K562 (cell line): ENCODE results near the gene HNMT.

ENCODE experiments used
- ATF3 ChIP-seq, 2 experiments: fragments of 450-650 bp in 1 of 2; sonication (generic) in 1 of 2; formaldehyde crosslinking in 1 of 2; IDR thresholded peaks in 1 of 2; conservative IDR thresholded peaks in 1 of 2; 2 replicates each; pipeline versions ENCODE4 v1.6.1 to v1.8.1; 2016 to 2023; ENCODE audit warnings: mild to moderate bottlenecking in 2 of 2, moderate library complexity in 2 of 2, inconsistent platforms in 1 of 2, missing genetic modification reagents in 1 of 2
- ZZZ3 ChIP-seq: fragments of 450-650 bp; IDR thresholded peaks from 2 replicates; pipeline ENCODE4 v1.6.1; 2016; ENCODE audit warnings: antibody characterized with exemption, mild to moderate bottlenecking, moderate library complexity

- no peak for TF ChIP-seq ZZZ3
- no peak for TF ChIP-seq ATF3 (IDR thresholded peaks at IDR 0.05)
- no peak for TF ChIP-seq ATF3 (CRISPR knock-in tag; conservative IDR thresholded peaks at IDR 0.05)
Observed at GRCh38 chr2:137951586-137951985, 12.7 kb upstream of the HNMT start.
